NCI-H146 (cell line): ENCODE measurements around the gene LHX5.
A peak's percentile ranks its signal among the peaks of the same experiment; 100 is the strongest.

Source experiments
- DNase-seq: peaks from one replicate; lab custom pipeline; 2025; lab: John Stamatoyannopoulos, UW

The LHX5 gene

DNA sequence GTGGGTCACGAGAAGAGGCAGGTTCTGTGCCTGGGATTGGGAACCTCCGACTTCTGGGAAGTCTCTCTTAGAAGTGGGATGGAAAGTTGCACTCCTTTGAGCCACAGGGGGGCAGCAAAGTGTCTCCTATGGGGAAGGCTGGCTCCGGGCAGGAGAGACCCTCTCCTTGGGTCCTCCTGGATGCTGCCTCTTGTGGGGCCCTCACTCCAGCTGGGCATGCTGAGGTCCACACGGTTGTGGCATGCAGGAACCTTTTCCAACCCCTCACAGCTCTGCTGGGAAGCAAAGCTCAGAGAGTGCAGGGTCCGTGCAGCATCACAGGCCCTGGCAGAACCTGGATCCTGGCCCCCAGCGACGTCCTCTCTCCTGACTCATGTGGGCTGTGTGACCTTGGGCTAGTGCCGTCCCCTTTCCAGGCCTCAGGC, 32.1 kb downstream of the LHX5 start:
- peak; percentile 62 for DNase-seq

DNA sequence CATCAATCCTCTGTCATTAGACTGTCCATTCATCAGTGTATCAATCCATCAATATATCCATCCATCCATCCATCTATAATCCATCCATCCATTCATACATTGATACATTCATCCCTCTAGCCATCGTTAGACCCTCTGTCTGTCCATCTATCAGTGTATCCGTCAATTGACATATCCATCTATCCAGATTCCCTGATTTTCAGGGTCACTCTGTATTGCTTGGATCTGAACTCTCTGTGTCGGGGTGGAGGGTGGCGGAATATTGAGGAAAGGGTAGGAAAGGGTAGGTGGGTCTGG, 32.4 kb downstream of the LHX5 start:
- no peak for DNase-seq

DNA sequence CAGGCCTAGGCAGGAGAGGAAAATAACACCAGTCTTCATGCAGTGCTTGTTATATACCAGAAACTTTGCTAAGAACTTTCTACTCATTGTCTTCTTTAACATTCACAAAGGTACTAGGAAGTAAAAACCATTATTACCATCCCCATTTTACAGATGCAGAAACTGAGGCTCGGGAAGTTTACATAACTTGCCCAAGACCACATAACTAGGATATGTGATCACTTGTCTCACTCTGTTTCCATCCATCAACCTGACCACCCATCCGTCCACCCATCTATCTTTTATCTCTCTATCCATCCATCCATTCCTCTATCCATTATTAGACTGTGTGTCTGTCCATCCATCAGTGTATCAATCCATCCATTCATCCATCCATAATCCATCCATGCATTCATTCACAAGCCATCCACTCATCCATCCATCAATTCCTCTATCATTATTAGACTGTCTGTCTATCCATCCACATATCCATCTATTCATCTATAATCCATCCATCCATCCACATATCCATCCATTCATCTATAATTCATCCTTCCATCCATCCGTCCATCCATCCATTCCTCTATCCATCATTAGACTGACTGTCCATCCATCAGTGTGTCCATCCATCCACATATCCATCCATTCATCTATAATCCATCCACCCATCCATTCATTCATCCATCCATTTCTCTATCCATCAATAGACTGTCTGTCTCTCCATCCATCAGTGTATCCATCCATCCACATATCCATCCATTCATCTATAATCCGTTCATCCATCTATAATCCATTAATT, 33.0 kb downstream of the LHX5 start:
- no peak for DNase-seq

DNA sequence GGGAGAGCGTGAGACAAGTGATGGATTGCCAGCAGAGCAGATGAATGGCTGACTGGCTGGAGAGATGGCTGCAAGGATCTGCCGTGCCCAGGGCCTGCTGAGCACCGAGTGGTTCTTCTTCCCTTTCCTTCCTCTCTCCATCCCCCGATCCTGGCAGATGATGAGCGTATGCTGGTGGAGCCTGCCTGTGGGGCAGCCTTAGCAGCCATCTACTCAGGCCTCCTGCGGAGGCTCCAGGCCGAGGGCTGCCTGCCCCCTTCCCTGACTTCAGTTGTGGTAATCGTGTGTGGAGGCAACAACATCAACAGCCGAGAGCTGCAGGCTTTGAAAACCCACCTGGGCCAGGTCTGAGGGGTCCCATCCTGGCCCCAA, 34.0 kb downstream of the LHX5 start:
- DNase-seq: no peak

DNA sequence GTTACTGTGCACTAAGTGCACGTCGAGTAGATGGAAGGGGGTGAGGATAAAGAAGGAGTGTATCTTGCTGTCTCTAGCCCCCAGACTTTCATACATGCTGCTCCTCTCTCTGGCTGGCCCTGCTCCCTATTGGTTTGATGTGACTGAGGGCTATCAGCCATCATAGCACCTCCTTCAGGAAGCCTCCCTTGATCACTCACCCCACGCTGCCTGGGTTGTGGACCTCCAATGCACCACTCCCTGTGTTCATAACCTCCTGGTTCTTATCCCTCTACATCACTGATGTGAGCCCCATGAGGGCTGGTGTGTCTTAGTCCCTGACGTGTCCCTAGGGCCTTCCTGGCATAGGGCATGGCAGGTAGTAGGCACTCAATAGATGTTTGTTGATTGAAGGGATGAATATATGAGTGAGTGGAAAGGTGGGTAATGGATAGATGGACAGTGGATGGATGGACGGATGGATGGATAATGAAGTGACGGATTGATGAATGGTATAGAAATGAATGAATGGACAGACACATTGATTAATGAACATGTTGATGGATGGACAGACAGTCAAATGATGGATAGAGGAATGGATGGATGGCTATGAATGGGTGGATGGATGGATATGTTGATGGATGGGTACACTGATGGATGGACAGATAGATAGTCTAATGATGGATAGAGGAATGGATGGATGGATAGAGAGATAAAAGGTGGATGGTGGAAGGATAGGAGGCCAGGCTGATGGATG, 34.5 kb downstream of the LHX5 start:
- no peak for DNase-seq

DNA sequence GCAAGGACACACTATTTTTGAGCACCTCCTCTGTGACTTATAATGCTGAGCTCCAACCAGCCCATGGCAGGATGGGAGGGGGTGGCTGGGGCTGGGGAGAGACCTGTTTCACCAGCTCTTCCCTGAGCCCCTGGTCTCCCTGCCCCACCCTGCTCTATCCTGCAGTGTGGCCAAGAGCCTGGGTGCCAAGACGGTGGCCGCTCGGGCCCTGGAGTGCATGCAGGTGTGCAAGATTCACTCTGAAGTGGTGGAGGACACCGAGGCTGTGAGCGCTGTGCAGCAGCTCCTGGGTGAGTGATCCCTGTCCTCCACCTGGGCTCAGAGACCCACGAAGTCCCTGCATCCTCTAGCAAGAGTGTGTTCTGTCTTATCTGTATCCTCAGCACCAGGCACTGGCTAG, 35.1 kb downstream of the LHX5 start:
- DNase-seq: no peak

DNA sequence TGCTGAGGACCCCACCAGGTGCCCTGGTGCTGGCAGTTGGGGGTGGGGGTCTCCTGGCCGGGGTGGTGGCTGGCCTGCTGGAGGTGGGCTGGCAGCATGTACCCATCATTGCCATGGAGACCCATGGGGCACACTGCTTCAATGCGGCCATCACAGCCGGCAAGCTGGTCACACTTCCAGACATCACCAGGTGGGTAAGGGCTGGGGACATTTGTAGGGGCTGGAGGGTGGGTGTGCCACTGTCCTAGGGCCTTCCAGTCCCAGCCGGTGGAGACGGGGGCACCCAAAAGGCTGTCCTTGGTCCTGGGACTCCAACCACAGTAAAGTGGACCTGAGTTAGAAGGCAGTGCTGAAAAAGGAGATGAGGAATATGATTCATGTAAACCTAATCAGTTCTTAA, 36.3 kb downstream of the LHX5 start:
- DNase-seq: no peak

DNA sequence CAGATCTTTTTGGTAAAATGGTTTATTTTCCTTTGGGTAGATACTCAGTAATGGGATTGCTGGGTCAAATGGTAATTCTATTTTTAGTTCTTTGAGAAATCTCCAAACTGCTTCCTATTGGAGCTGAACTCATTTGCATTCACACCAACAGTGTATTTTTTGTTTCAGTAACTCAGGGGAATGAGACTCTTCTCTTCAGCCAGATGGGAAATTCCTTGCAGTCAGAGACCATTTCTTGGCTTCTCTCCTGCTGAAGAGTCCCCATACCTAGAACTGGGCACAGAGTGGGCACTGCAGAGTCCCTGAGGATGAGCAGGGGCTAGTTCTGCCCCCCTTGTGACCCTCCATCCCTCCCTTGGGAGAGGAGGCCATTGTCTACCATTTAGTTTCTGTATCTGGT, 38.7 kb downstream of the LHX5 start:
- DNase-seq: no peak

DNA sequence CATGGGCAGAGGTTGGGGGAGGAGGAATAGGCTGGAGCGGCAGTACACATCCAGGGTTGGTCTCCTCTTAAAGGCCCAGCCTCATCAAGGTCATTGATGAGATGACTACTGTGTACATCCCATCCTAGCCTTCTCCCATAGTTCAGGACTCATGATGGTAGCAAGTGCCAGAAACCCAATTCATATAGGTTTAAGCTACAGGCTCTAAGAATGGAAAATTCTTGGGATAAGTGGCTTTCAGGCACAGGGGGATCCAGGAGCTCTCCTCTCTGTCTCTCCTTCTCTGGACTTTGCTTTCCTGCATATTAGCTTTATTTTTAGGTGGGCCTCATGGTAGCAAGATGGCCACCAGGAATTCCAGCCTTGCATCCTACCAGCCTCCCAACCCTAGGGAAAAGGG, 43.2 kb downstream of the LHX5 start:
- DNase-seq: no peak

DNA sequence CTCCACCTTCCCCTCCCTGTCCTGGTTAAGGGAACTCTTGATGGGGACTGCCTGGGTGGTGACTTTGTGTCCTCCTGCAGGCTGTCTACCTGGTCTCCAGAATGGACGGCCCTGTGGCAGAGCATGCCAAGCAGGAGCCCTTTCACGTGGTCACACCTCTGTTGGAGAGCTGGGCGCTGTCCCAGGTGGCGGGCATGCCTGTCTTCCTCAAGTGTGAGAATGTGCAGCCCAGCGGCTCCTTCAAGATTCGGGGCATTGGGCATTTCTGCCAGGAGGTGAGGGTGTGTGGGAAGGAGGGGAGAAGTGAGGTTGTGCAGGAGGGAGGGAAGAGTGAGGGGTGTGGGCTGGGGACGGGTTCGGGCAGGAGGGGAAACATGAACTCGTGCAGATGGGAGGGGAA, 43.8 kb downstream of the LHX5 start:
- no peak for DNase-seq

DNA sequence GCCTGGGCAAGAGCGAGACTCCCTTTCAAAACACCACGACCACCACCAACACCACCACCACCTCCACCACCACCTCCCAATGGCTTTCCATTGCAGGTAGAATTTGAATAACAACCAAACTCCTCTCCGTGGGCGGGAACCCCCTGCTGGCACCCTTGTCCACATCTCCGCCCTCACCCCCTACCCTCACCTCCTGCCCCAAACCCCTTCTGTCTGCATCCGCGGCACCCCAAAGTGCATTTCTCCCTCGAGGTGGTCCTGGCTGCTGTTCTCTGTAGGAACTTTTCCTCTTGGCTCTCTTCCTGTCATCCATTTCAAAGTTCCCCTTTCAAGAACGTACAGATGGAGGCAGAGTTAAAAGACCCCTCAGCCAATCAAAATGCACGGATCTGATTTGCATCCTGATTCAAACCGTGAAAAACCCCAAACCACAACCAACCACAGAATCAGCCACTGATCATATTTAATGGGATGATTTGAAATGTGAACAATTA, 45.7 kb downstream of the LHX5 start:
- no peak for DNase-seq

DNA sequence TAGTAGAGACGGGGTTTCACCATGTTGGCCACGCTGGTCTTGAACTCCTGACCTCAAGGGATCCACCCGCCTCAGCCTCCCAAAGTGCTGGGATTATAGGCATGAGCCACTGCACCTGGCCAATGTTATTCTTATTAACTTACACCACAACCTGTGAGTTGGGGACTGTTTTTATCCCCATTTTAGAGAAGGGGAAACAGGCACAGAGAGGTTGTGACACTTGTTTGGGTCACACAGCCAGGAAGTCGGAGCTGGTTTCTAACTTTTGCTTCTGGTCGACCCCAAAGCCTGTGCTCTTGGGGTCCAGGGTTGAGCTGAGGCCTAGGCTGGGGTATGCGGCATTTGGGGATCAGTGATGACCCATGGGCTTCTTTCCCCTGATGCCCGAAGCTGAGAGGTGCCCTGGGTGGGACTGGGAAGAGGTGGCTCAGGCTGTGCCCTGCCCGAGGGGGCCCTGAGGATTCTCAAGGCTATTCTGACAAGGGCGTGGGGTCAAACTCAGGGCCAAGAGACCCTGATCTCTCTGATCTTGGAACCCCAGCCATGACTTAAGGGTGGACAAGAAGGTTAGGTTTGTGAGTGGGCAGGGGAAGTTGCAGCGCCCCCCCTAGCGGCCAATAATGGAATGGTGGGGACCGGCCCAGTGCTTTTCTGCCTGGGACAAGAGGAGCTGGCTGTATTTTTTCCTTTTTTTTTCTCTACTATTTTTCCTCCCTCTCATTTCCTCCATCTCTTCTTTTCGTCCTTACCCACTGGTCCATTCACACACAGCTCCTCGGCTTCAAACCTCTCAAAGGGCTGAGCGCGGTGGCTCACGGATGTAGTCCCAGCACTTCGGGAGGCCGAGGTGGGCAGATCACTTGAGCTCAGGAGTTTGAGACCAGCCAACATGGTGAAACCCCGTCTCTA, 46.5 kb downstream of the LHX5 start:
- DNase-seq: peak; percentile 16

DNA sequence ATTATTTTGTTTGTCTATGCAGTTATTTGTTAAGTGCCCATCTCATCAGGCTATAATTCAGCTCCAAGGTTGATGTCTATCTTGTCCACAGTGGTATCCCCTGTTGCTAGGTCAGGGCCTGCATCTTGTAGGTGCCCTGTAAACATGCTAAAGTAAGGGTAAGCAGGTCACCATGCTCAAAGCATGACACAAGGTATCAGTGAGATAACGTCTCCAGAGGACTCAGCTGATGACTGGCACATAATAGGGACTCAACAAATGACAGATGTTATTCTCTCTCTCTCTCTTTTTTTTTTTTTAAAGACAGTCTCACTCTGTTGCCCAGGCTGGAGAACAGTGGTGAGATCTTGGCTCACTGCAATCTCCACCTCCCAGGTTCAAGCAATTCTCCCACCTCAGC, 47.2 kb downstream of the LHX5 start:
- DNase-seq: no peak

DNA sequence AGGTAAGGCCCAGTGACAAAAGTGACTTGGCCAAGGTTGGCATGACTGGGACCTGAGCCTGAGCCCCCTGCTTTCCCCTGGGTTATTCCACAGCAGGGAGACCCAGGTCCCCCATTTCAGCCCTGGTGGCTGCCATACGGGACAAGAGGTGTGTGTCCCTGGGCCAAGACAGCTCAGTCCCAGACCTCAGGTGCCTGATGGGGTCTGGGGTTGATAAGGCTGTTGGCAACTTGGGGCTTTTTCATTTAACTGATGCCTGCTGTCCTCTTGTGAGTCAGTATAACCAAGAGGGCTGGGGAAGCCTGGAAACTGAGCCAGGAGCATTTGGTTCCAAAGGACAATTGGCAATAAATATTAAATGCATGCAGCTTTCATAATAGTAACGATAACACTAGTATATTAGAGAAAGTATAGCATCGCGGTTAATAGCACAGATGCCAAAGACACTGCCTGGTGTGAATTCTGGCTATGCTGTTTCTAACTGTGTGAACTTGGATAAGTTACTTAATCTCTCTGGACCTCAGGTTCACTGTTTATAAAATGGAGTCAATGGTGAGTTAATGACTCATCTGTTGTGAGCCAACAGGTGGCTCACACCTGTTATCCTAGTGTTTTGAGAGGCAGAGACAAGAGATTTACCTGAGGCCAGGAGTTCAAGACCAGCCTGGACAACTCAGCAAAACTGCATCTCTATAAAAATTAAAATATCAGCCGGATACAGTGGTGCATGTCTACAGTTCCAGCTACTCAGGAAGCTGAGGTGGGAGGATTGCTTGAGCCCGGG, 48.6 kb downstream of the LHX5 start:
- no peak for DNase-seq

DNA sequence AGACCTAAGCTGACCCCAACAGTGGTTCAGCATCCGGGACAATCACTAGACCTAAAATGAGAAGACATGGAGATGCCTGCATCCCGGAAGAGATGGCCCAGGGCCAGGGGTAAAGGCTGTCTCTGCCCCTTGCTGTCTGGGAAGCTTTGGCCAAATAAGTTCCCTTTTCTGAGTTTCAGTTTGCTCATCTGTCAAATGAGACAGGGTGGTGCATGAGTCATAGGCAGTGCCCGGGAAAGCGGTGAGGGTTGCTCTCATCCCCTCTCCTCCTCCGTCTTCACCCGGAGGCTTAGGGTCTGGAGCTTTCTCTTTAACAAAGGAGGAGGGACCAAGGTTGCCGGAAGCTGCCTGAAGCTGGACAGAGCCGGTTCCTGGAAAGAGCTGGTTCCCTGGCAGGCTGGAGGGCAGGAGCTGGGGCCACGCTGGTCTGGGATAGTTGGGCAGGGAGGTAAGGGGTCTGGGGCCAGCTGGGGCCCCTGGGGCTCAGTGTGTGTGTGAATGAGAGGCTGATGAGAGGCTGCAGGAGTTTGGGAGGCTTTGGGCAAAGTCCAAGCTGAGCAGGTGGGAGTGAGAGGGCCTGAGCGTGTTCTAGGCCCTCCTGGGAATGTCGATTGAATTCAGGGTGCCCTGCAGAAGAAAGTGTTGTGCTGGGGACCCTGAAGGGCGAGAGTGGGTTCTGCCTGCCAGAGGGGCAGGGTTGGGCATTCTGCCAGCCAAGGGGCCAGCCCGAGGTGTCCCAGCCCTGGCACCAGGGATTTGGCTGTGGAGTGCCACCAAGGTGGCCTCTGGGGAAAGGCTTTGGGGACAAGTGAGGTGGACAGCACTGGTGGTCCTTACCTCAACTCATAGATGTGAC, 49.4 kb downstream of the LHX5 start, which contains the start of gene SDSL:
Gene SDSL (plus strand): TSS at position 351 of the 856 bp plus-strand sequence. CDS start 5,603 bp downstream, outside the sequence.
- DNase-seq: peak; percentile 66

DNA sequence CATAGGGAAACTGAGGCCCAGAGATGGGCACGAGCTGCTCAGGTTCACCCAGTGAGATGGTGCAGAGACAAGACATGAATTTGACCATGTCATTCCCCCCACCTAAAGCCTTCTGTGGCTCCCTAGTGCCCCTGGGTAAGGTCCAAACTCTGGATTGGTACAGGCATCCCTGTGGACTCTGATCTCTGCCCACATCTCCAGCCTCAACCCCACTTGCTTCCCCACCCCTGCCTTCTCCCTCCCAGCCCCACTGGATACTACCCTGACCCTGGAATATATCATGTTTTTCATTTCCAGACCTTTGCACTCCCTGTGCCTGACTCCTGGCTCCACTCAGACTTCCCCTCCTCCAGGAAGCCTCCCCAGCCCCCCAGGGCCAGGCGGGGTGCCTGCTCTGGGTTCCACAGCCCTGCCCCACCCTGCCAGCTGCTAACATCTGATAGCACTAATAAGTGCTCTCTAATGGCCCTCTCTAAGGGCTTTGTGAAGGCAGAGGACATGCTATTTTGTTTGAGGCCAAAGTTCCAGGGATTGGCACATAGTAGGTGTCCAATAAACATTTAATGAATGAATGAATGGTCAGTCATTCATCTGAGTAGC, 50.6 kb downstream of the LHX5 start:
- no peak for DNase-seq

DNA sequence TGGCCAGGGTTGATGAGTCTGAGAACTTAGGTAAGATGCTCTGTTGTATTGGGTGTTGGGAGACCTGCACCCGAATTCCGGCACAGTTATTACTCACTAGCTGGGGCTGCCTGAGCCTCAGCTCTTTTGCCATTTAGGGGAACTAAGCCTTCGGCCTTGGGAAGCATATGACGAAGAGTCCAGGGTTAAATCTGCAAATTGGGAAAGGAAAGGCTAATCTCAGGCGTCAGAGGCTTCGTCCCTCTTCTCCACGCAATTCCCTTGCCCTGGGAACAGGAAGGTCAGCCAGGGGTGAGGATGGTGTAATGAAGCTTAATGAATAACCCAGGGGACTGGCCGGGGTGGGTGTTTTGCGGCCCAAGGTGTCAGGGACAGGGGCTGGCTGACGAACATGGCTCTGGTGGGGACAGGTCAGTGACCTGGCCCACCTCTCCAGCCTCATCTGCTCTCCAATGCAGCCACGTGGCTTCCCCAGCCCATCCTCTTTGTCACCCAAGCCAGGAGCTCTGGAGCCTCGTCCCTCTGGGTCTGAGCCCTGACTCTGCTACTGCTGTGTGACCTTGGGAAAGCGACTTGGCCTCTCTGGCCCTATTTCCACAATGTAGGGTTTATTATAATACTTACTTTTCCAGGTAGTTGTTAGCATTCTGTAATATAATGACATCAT, 53.3 kb downstream of the LHX5 start:
- DNase-seq: no peak

DNA sequence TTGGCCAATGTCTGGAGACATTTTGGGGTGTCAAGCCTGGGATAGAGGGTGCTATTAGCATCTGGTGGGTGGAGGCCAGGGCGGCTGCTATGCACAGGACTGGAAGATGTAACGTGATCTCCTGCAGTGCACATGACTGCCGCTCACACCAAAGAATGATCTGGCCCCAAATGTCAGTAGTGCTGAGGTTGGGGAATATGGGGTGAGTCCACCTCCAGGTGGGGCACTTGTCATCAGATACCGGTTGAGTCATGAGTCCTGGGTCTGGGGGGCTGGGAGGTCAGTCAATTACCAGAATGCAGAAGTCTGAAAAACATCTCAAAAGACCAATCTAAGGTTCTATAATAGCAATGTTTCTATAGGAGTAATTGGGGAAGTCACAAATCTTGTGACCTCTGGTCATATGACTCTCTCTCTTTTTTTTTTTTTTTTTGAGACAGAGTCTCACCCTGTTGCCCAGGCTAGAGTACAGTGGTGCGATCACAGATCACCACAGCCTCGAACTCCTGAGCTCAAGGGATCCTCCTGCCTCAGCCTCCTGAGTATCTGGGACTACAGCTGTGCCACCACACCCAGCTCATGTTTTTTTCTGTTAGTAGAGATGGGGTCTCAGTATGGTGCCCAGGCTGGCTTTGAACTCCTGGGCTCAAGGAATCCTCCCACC, 55.4 kb downstream of the LHX5 start:
- no peak for DNase-seq

DNA sequence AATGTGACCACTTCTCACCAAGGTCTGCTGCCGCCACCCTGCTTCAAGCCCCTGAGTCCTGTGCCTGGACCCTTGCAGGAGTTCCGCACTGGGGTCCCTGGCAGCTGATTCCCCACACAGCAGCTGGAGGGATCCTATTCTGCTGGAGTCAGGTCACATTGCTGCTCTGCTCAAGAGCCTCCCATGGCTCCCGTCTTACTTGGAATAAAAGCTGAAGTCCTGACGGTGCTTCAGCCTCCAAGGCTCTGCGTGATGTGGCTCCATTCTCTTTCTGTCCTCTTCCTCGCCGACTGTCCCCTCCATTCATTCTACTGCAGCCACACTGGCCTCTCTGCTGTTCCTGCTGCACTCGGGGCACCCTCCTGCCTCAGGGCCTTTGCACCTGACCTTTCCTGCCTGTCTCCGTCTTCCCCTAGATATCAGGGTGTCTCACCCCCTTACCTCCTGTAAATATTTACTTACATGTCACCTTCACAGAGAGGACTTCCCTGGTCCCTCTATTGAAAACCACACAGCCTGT, 57.1 kb downstream of the LHX5 start:
- no peak for DNase-seq
